Panc1 (cell line): ENCODE results near the gene EVC. TPM values are rescaled to one million over a fixed set of nuclear protein-coding genes. Genes with fewer than 3 reads are reported as not detected.

Source experiments
- ATAC-seq: fragments of 200-7000 bp; cut with Tn5 transposase; 2 replicates; pipeline ENCODE4 v1.9.1; 2020; ENCODE audit warnings: mild to moderate bottlenecking, moderate library complexity
- BruUV-seq: library from RNA; stranded (reverse); fragments of 400-500 nt; replicated peaks from 2 replicates; lab custom pipeline; 2021; lab: Mats Ljungman, UMichigan
- CTCF ChIA-PET: fragments of 300-600 bp; sonication (Branson Sonifier 250); formaldehyde crosslinking; loops from one replicate; lab custom pipeline; 2022; ENCODE audit warnings: antibody characterized with exemption; lab: Charles Lee
- POLR2A ChIA-PET: fragments of 300-600 bp; sonication (Branson Sonifier 250); formaldehyde crosslinking; loops from one replicate; lab custom pipeline; 2022; ENCODE audit warnings: antibody characterized with exemption; lab: Charles Lee
- DNase-seq: peaks from one replicate; pipeline ENCODE4 v3.0.0-alpha.2; 2010; ENCODE audit warnings: low read depth, low spot score
- H3K27ac ChIP-seq: 2 replicates; pipeline ENCODE4 v1.5.1; 2011; ENCODE audit warnings: mild to moderate bottlenecking, low read length, inconsistent platforms
- H3K27me3 ChIP-seq: fragments of 200-500 bp; sonication (Bioruptor generic); 2 replicates; pipeline ENCODE4 v1.6.0; 2014; ENCODE audit warnings: low read length, inconsistent platforms; ENCODE audit not compliant: control insufficient read depth, insufficient read depth
- H3K36me3 ChIP-seq: fragments of 200-500 bp; sonication (Bioruptor generic); 2 replicates; pipeline ENCODE4 v1.5.1; 2014; ENCODE audit warnings: inconsistent platforms, mild to moderate bottlenecking, low read length, moderate library complexity; ENCODE audit not compliant: control insufficient read depth, insufficient read depth
- H3K4me1 ChIP-seq: 2 replicates; pipeline ENCODE4 v1.5.1; 2011; ENCODE audit warnings: inconsistent platforms, mild to moderate bottlenecking, low read length, moderate library complexity; ENCODE audit not compliant: control insufficient read depth, insufficient read depth
- H3K4me3 ChIP-seq, 2 experiments: 2 replicates each; pipeline ENCODE4 v1.5.1; 2011 to 2012; ENCODE audit warnings: low read depth in 2 of 2, low read length in 2 of 2, mild to moderate bottlenecking in 2 of 2, inconsistent platforms in 1 of 2, moderate library complexity in 1 of 2
- H3K9me3 ChIP-seq: fragments of 200-500 bp; sonication (Bioruptor generic); 2 replicates; pipeline ENCODE4 v1.5.1; 2014; ENCODE audit warnings: low read depth, mild to moderate bottlenecking, inconsistent platforms, low read length, moderate library complexity; ENCODE audit not compliant: control insufficient read depth, insufficient read depth
- POLR2AphosphoS5 ChIP-seq: IDR thresholded peaks from 2 replicates; pipeline ENCODE4 v1.6.1; 2012; ENCODE audit warnings: mild to moderate bottlenecking, low read depth, low read length, moderate library complexity
- SIN3A ChIP-seq: IDR thresholded peaks from 2 replicates; pipeline ENCODE4 v1.6.1; 2012; ENCODE audit warnings: low read depth, mild to moderate bottlenecking, low read length, moderate library complexity, borderline replicate concordance; ENCODE audit not compliant: insufficient read depth
- TCF7L2 ChIP-seq: IDR thresholded peaks from 2 replicates; pipeline ENCODE4 v1.6.1; 2011; ENCODE audit warnings: mild to moderate bottlenecking, low read depth, low read length, inconsistent platforms
- in situ Hi-C: cut with HindIII; loops from 2 replicates; pipeline ENCODE4 v1.10.0; 2016; ENCODE audit warnings: low sequenced_read_pairs, low pct_unique_long_range_greater_than_20kb
- intact Hi-C: fragments of 100-400 bp; cut with micrococcal nuclease; formaldehyde crosslinking; loops from one replicate; pipeline ENCODE4 v1.10.0; 2022; ENCODE audit not compliant: unreplicated experiment
- total RNA-seq: library from RNA; stranded (reverse); gene quantifications from one replicate; pipeline ENCODE4 v1.2.1, GENCODE V29; 2021; ENCODE audit not compliant: unreplicated experiment
- TF ChIP-seq, protein P1 (sequence below): fragments of 450-650 bp; IDR thresholded peaks from 2 replicates; pipeline ENCODE4 v1.5.1; 2017; ENCODE audit warnings: mild to moderate bottlenecking
- TF ChIP-seq, protein P2 (sequence below), 2 experiments: IDR thresholded peaks; 2 replicates each; pipeline ENCODE4 v1.6.1; 2011 to 2012; ENCODE audit warnings: low read depth in 2 of 2, control low read depth in 1 of 2, low read length in 1 of 2, mild to moderate bottlenecking in 1 of 2, moderate library complexity in 1 of 2; ENCODE audit not compliant: insufficient read depth in 1 of 2

The EVC gene
- total RNA-seq, 1 experiment from 2014 or later: 12.1 TPM

DNA sequence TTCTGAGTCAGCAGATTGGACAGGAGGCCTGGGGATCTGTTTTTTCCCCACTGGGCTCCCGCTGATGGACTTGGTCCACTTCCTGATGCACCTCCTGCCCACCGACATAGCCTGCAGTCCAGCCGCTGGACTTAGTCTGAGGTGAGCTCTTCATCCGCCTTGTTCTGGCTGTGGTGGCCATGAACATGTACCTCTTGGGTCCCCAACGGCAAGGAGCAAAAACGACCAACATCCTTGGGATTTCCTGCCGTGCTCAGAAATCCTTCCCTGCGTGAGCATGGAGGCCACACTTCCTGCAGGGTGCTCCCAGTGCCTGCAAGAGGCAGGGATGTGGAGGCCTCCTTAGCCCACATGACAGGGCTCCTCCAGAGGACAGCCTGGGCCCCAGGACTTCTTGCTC, 105.1 kb downstream of the EVC start:
- Histone ChIP-seq H3K36me3 (no peaks in the 10 kb centered on the region), H3K9me3 (no peaks in the 10 kb centered on the region), H3K27me3 (no peaks in the 10 kb centered on the region), H3K4me1 (no peaks in the 10 kb centered on the region), H3K27ac (no peak overlapping the region), H3K4me3 (no peak overlapping the region)
- no peak for ATAC-seq
- POLR2A ChIA-PET: no interaction called here
- no TSS peak for BruUV-seq
- intact Hi-C loops: no loop called here
- no peak for TF ChIP-seq TCF7L2
- no peak for TF ChIP-seq POLR2AphosphoS5
- TF ChIP-seq, protein P1, sequence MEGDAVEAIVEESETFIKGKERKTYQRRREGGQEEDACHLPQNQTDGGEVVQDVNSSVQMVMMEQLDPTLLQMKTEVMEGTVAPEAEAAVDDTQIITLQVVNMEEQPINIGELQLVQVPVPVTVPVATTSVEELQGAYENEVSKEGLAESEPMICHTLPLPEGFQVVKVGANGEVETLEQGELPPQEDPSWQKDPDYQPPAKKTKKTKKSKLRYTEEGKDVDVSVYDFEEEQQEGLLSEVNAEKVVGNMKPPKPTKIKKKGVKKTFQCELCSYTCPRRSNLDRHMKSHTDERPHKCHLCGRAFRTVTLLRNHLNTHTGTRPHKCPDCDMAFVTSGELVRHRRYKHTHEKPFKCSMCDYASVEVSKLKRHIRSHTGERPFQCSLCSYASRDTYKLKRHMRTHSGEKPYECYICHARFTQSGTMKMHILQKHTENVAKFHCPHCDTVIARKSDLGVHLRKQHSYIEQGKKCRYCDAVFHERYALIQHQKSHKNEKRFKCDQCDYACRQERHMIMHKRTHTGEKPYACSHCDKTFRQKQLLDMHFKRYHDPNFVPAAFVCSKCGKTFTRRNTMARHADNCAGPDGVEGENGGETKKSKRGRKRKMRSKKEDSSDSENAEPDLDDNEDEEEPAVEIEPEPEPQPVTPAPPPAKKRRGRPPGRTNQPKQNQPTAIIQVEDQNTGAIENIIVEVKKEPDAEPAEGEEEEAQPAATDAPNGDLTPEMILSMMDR: no peak
- TF ChIP-seq, protein P2, sequence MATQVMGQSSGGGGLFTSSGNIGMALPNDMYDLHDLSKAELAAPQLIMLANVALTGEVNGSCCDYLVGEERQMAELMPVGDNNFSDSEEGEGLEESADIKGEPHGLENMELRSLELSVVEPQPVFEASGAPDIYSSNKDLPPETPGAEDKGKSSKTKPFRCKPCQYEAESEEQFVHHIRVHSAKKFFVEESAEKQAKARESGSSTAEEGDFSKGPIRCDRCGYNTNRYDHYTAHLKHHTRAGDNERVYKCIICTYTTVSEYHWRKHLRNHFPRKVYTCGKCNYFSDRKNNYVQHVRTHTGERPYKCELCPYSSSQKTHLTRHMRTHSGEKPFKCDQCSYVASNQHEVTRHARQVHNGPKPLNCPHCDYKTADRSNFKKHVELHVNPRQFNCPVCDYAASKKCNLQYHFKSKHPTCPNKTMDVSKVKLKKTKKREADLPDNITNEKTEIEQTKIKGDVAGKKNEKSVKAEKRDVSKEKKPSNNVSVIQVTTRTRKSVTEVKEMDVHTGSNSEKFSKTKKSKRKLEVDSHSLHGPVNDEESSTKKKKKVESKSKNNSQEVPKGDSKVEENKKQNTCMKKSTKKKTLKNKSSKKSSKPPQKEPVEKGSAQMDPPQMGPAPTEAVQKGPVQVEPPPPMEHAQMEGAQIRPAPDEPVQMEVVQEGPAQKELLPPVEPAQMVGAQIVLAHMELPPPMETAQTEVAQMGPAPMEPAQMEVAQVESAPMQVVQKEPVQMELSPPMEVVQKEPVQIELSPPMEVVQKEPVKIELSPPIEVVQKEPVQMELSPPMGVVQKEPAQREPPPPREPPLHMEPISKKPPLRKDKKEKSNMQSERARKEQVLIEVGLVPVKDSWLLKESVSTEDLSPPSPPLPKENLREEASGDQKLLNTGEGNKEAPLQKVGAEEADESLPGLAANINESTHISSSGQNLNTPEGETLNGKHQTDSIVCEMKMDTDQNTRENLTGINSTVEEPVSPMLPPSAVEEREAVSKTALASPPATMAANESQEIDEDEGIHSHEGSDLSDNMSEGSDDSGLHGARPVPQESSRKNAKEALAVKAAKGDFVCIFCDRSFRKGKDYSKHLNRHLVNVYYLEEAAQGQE (IDR thresholded peaks at IDR 0.05; ENCODE audit: insufficient read depth in 1 of 2, low read depth in 2 of 2, low read length in 1 of 2): no peak
- no peak for TF ChIP-seq SIN3A
- CTCF ChIA-PET: no interaction called here
- no peak for DNase-seq
- in situ Hi-C loops: no loop called here

DNA sequence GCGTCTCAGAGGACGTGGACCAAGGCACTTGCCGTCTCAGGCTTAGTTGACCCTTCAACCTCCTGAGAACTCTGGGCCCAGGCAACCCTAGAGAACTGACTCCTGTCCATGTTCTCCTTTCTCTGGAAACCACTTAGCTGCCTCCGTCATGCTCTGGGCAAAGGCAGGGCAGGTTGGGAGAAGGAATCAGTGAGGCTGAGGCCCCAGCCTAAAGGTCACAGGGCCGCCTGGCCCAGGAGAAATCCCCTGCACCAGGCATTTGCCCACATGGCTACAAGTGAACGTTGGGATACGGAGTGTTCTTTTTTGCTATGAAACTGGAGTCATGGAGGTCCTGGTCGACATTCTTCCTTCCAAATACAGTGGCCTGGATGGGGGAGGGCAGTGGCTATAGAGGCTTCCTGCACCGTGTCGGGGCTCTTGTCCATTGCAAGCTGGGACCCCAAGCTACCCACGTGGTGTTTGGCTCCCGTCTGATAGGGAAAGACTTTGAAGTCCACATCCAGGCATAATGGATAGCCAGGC, 105.9 kb downstream of the EVC start:
- no peaks in the 10 kb centered on the region for H3K27me3 ChIP-seq
- ATAC-seq (no peak), DNase-seq (no peak)
- H3K27ac ChIP-seq: no peak overlapping the region
- H3K4me1 ChIP-seq: no peaks in the 10 kb centered on the region
- CTCF ChIA-PET: no interaction called here
- TF ChIP-seq, protein P1: no peak
- no peak for TF ChIP-seq POLR2AphosphoS5
- no peak for TF ChIP-seq SIN3A
- TF ChIP-seq, protein P2 (IDR thresholded peaks at IDR 0.05; ENCODE audit: insufficient read depth in 1 of 2, low read depth in 2 of 2, low read length in 1 of 2): no peak
- no peak for TF ChIP-seq TCF7L2
- intact Hi-C loops (no loop called here), in situ Hi-C loops (no loop called here)
- POLR2A ChIA-PET: no interaction called here
- H3K36me3 ChIP-seq: no peaks in the 10 kb centered on the region
- H3K9me3 ChIP-seq: no peaks in the 10 kb centered on the region
- no TSS peak for BruUV-seq
- no peak overlapping the region for H3K4me3 ChIP-seq
